CD4-positive, alpha-beta T cell (primary cell): ENCODE measurements around the gene CCDC85B. TPM values are rescaled to one million over a fixed set of nuclear protein-coding genes. Genes with fewer than 3 reads are reported as not detected.

Experiments used
- ATAC-seq: fragments of 200-7000 bp; cut with Tn5 transposase; one replicate; pipeline ENCODE4 v1.10.0; 2022; ENCODE audit warnings: mild to moderate bottlenecking; ENCODE audit not compliant: poor library complexity
- CTCF ChIA-PET: fragments of 350-600 bp; sonication (Branson Sonifier 250); formaldehyde crosslinking; loops from one replicate; lab custom pipeline; 2021; ENCODE audit warnings: antibody characterized with exemption, inconsistent platforms; lab: Charles Lee
- POLR2A ChIA-PET: fragments of 350-600 bp; sonication (Branson Sonifier 250); formaldehyde crosslinking; loops from one replicate; lab custom pipeline; 2021; ENCODE audit warnings: antibody characterized with exemption, inconsistent platforms; lab: Charles Lee
- DNase-seq, 14 experiments: peaks; one replicate each; pipeline ENCODE4 v3.0.0-alpha.2; 2013 to 2020; ENCODE audit warnings: mixed read lengths in 2 of 14
- H3K27ac ChIP-seq, 2 donors: one replicate each; pipeline versions ENCODE4 v1.5.1 to v1.7.0; 2013; ENCODE audit warnings: low read length in 2 of 2, low read depth in 1 of 2, mild to moderate bottlenecking in 1 of 2
- H3K27me3 ChIP-seq, 2 experiments: 1 replicate in 1 of 2; 2 replicates in 1 of 2; pipeline versions ENCODE4 v1.6.1 to v1.7.0; 2013; ENCODE audit warnings: low read length in 2 of 2, control low read depth in 1 of 2, mild to moderate bottlenecking in 1 of 2, moderate library complexity in 1 of 2; ENCODE audit not compliant: insufficient read depth in 2 of 2, control insufficient read depth in 1 of 2
- H3K36me3 ChIP-seq: one replicate; pipeline ENCODE4 v1.6.1; 2013; ENCODE audit warnings: low read length, control low read depth; ENCODE audit not compliant: insufficient read depth
- H3K4me1 ChIP-seq: one replicate; pipeline ENCODE4 v1.6.1; 2013; ENCODE audit warnings: low read length, control low read depth; ENCODE audit not compliant: insufficient read depth
- H3K4me3 ChIP-seq: one replicate; pipeline ENCODE4 v1.5.1; 2013; ENCODE audit warnings: mild to moderate bottlenecking, low read length, moderate library complexity
- H3K9me3 ChIP-seq, 2 experiments: 1 replicate in 1 of 2; 2 replicates in 1 of 2; pipeline versions ENCODE4 v1.6.1 to v1.7.0; 2013; ENCODE audit warnings: low read length in 2 of 2, mild to moderate bottlenecking in 2 of 2, control low read depth in 1 of 2, moderate library complexity in 1 of 2; ENCODE audit not compliant: control insufficient read depth in 1 of 2, insufficient read depth in 1 of 2
- H3K27ac Mint-ChIP-seq: one replicate; pipeline ENCODE4 v1.8.0; 2020; ENCODE audit warnings: mixed read lengths
- H3K27me3 Mint-ChIP-seq: one replicate; pipeline ENCODE4 v1.8.0; 2021; ENCODE audit warnings: mixed read lengths
- H3K36me3 Mint-ChIP-seq: one replicate; pipeline ENCODE4 v1.8.0; 2021; ENCODE audit warnings: low read depth, mixed read lengths
- H3K4me1 Mint-ChIP-seq: one replicate; pipeline ENCODE4 v1.8.0; 2021; ENCODE audit warnings: low read depth, mixed read lengths
- H3K4me3 Mint-ChIP-seq: one replicate; pipeline ENCODE4 v1.8.0; 2020; ENCODE audit warnings: mild to moderate bottlenecking, mixed read lengths
- H3K9me3 Mint-ChIP-seq: one replicate; pipeline ENCODE4 v1.8.0; 2020; ENCODE audit warnings: mixed read lengths
- CTCF ChIP-seq: fragments of 200-600 bp; IDR thresholded peaks from one replicate; pipeline ENCODE4 v1.8.0; 2022; ENCODE audit warnings: antibody characterized with exemption, mild to moderate bottlenecking
- intact Hi-C, 2 experiments: fragments of 100-400 bp; cut with DNase I in 1 of 2; cut with micrococcal nuclease in 1 of 2; formaldehyde crosslinking; loops; one replicate each; pipeline versions ENCODE4 v1.15.1 to v1.9.0; 2023 to 2025; cut with DNase I, micrococcal nuclease
- total RNA-seq, 174 experiments: library from RNA in 2 of 174; stranded (reverse) in 2 of 174; gene quantifications; one replicate each; pipeline ENCODE4 v1.2.3 and lab custom pipeline; 2021 to 2026

The CCDC85B gene
- total RNA-seq, 2 experiments from 2014 or later = 23.1 to 25.8 TPM

- Histone ChIP-seq H3K4me3 (peak overlapping the region; percentile 40), H3K27me3 (peaks cover 3% of the 10 kb centered on the region in 2 experiments), H3K4me1 (peaks cover 61% of the 10 kb centered on the region), H3K36me3 (no peaks in the 10 kb centered on the region), H3K27ac (peak overlapping the region; percentile 60 to 77), H3K9me3 (peaks cover 0 to 2% of the 10 kb centered on the region in 2 experiments)
- ATAC-seq = no peak
- Mint-ChIP-seq H3K27ac (peak overlapping the region; percentile 88), H3K9me3 (no peaks in the 10 kb centered on the region), H3K4me3 (peak overlapping the region; percentile 88), H3K4me1 (peaks cover 43% of the 10 kb centered on the region), H3K36me3 (peaks cover 7% of the 10 kb centered on the region), H3K27me3 (no peaks in the 10 kb centered on the region)
- POLR2A ChIA-PET = interaction anchor here (0.6 to 2.8 kb wide), 9 partner anchors 9 to 385 kb away, joined by 3 to 15 read pairs (median 4); partner anchors contain the start of genes MUS81 and PCNX3
- intact Hi-C loops = no loop called here
- peak in 4 of 14 experiments; percentile 54 to 67 (median 64) for DNase-seq
- TF ChIP-seq CTCF = no peak
- CTCF ChIA-PET = interaction anchor here (0.9 to 1.4 kb wide), 2 partner anchors 9 to 34 kb away, joined by 3 to 5 read pairs; partner anchors contain the start of gene MUS81
These were observed 3.6 kb downstream of the CCDC85B start for GRCh38 chr11:65894034-65894591.

GRCh38 chr11:65895482-65895981, 5.1 kb downstream of the CCDC85B start:
- H3K27ac ChIP-seq = no peak overlapping the region
- peaks cover 9 to 12% of the 10 kb centered on the region in 2 experiments for H3K27me3 ChIP-seq
- ATAC-seq = no peak
- H3K4me3 ChIP-seq = no peak overlapping the region
- peak overlapping the region; percentile 60 for H3K4me3 Mint-ChIP-seq
- ChIA-PET POLR2A (no interaction called here), CTCF (interaction anchor here (3.9 kb wide), 1 partner anchor 11 kb away, joined by 17 read pairs; no protein-coding TSS in a partner anchor)
- H3K9me3 Mint-ChIP-seq = no peaks in the 10 kb centered on the region
- peaks cover 61% of the 10 kb centered on the region for H3K4me1 ChIP-seq
- H3K36me3 ChIP-seq = no peaks in the 10 kb centered on the region
- no peak for TF ChIP-seq CTCF
- intact Hi-C loops = no loop called here
- peaks cover 0 to 7% of the 10 kb centered on the region in 2 experiments for H3K9me3 ChIP-seq
- H3K27ac Mint-ChIP-seq = peak overlapping the region; percentile 59
- no peak for DNase-seq
- peaks cover 30% of the 10 kb centered on the region for H3K4me1 Mint-ChIP-seq
- H3K36me3 Mint-ChIP-seq = no peaks in the 10 kb centered on the region
- H3K27me3 Mint-ChIP-seq = peaks cover 2% of the 10 kb centered on the region

- Histone ChIP-seq H3K9me3 (peaks cover 0 to 7% of the 10 kb centered on the region in 2 experiments), H3K4me3 (no peak overlapping the region), H3K4me1 (peaks cover 62% of the 10 kb centered on the region), H3K27ac (no peak overlapping the region), H3K36me3 (no peaks in the 10 kb centered on the region), H3K27me3 (peaks cover 9 to 12% of the 10 kb centered on the region in 2 experiments)
- intact Hi-C loops = no loop called here
- H3K9me3 Mint-ChIP-seq = no peaks in the 10 kb centered on the region
- no peak for TF ChIP-seq CTCF
- H3K27ac Mint-ChIP-seq = peak overlapping the region; percentile 17
- no peaks in the 10 kb centered on the region for H3K36me3 Mint-ChIP-seq
- ChIA-PET POLR2A (no interaction called here), CTCF (interaction anchor here (3.9 kb wide), 1 partner anchor 12 kb away, joined by 17 read pairs; no protein-coding TSS in a partner anchor)
- H3K27me3 Mint-ChIP-seq = peaks cover 5% of the 10 kb centered on the region
- ATAC-seq (no peak), DNase-seq (peak in 1 of 14 experiments; percentile 14)
- peaks cover 33% of the 10 kb centered on the region for H3K4me1 Mint-ChIP-seq
- H3K4me3 Mint-ChIP-seq = peak overlapping the region; percentile 45
These were observed 5.8 kb downstream of the CCDC85B start for GRCh38 chr11:65896034-65896999.
